Fibroblast of lung (primary cell): ENCODE results near the gene BBLN.

ENCODE experiments used
- CTCF ChIP-seq, 2 donors: IDR thresholded peaks in 1 of 2; conservative IDR thresholded peaks in 1 of 2; 1 replicate in 1 of 2; 2 replicates in 1 of 2; pipeline ENCODE4 v1.5.1; 2011 to 2012; ENCODE audit warnings: low read length in 2 of 2, control low read depth in 1 of 2, inconsistent platforms in 1 of 2, low read depth in 1 of 2, mild to moderate bottlenecking in 1 of 2
- EZH2 ChIP-seq: IDR thresholded peaks from 2 replicates; pipeline ENCODE4 v1.5.1; 2012; ENCODE audit warnings: low read length, control low read depth, mild to moderate bottlenecking; ENCODE audit errors: missing control alignments

GRCh38 chr9:128162215-128163026 is 2.4 kb downstream of the BBLN start:
- TF ChIP-seq CTCF (conservative IDR thresholded peaks at IDR 0.05 in 1 of 2, IDR thresholded peaks at IDR 0.05 in 1 of 2; ENCODE audit: low read depth in 1 of 2, low read length in 2 of 2) (no peak), EZH2 (no peak)
